SH-SY5Y (cell line): ENCODE data around the gene BABAM2.

Source experiments
- GATA2 ChIP-seq: IDR thresholded peaks from 2 replicates; pipeline ENCODE4 v1.6.1; 2011; ENCODE audit warnings: mild to moderate bottlenecking, low read depth, low read length
- GATA3 ChIP-seq: IDR thresholded peaks from 2 replicates; pipeline ENCODE4 v1.6.1; 2011; ENCODE audit warnings: low read depth, mild to moderate bottlenecking, low read length, moderate library complexity

DNA sequence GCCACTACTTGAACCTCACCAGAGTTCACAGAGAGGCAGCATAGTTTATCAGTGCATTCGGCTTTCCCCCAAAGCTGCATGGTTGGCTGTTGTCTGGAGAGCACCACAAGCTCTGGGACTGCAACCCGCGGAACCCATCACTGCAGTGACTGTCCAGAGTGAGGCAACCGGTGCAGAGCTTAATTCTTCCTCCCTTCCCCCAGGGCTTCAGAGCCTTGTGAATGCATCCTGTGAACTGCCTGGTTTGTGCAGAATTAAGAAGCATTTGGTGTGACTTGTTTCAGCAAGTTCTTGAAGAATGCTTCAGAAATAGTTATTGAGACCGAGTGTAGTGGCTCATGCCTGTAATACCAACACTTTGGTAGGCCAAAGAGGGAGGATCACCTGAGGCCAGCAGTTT, 402.9 kb downstream of the BABAM2 start:
- TF ChIP-seq GATA3 (no peak), GATA2 (no peak)
